Measurements from ENCODE around the gene MAP3K13.
"Not testable (repeated sequence)": the region's sequence is repeated elsewhere in the genome, so short reads cannot be mapped to it uniquely, and the experiment has no call there.

MAP3K13 gene

DNA sequence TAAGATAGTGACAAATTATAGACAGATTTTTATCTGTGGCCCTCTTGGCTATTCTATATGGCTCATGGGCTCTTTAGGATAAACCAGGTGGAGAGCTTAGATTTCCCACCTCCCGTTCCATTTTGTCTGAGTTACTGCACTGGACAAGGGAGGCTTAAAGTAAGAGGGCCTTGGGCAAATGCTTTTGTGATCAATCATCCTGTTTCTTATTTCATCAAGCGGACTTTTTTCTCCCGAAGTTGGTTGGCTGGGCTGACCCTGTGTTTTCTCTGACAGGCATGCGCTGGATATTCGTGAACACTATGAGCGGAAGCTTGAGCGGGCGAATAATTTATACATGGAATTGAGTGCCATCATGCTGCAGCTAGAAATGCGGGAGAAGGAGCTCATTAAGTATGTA, 102.5 kb downstream of the MAP3K13 start:
- H3K27ac ChIP-seq: no peak overlapping the region
- no peaks in the 10 kb centered on the region for H3K9me3 ChIP-seq (ENCODE audit: control insufficient read depth, low read length)
- H3K4me3 ChIP-seq (ENCODE audit: low read depth, low read length): no peak overlapping the region
- no peak overlapping the region for H3K4me2 ChIP-seq (ENCODE audit: low read length)
- no peaks in the 10 kb centered on the region for H3K36me3 ChIP-seq (ENCODE audit: control insufficient read depth, insufficient read depth, low read length)
- no peaks in the 10 kb centered on the region for H3K27me3 ChIP-seq (ENCODE audit: control insufficient read depth, insufficient read depth, low read length)
- TF ChIP-seq, protein P1, sequence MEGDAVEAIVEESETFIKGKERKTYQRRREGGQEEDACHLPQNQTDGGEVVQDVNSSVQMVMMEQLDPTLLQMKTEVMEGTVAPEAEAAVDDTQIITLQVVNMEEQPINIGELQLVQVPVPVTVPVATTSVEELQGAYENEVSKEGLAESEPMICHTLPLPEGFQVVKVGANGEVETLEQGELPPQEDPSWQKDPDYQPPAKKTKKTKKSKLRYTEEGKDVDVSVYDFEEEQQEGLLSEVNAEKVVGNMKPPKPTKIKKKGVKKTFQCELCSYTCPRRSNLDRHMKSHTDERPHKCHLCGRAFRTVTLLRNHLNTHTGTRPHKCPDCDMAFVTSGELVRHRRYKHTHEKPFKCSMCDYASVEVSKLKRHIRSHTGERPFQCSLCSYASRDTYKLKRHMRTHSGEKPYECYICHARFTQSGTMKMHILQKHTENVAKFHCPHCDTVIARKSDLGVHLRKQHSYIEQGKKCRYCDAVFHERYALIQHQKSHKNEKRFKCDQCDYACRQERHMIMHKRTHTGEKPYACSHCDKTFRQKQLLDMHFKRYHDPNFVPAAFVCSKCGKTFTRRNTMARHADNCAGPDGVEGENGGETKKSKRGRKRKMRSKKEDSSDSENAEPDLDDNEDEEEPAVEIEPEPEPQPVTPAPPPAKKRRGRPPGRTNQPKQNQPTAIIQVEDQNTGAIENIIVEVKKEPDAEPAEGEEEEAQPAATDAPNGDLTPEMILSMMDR (IDR thresholded peaks at IDR 0.05): no peak
- H3K4me1 ChIP-seq: no peaks in the 10 kb centered on the region
- no peak overlapping the region for H2AFZ ChIP-seq
- no peaks in the 10 kb centered on the region for H3K79me2 ChIP-seq
- H3K9ac ChIP-seq: no peak overlapping the region

GRCh38 chr3:185466123-185466522, 103.2 kb downstream of the MAP3K13 start:
- H2AFZ ChIP-seq; H3K27ac ChIP-seq; H3K36me3 ChIP-seq (ENCODE audit: control insufficient read depth, insufficient read depth, low read length); H3K27me3 ChIP-seq (ENCODE audit: control insufficient read depth, insufficient read depth, low read length); H3K79me2 ChIP-seq; H3K9ac ChIP-seq; H3K4me1 ChIP-seq; H3K4me3 ChIP-seq (ENCODE audit: low read depth, low read length); H3K4me2 ChIP-seq (ENCODE audit: low read length); H3K9me3 ChIP-seq (ENCODE audit: control insufficient read depth, low read length): not testable (repeated sequence)

DNA sequence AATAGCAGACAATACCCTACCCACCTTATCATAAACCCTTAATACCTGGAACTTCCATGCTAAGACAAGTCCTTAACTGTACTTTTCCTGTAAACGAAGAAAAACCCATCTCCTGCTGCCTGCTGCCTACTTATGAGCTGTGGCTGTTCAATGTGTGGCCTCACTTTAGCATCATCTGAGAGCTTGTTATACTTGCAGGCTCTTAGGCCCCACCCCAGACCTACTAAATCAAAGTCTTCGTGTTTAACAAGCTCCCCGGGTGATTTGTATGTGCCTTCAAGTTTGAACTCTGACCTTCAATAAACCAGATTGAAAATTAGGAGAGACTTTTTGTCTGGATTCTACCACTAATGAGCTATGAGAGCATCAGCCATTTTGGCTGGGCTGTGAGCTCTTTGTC, 106.6 kb downstream of the MAP3K13 start:
- H3K79me2 ChIP-seq: no peaks in the 10 kb centered on the region
- no peak overlapping the region for H3K4me2 ChIP-seq (ENCODE audit: low read length)
- no peak overlapping the region for H3K27ac ChIP-seq
- no peaks in the 10 kb centered on the region for H3K36me3 ChIP-seq (ENCODE audit: control insufficient read depth, insufficient read depth, low read length)
- no peak overlapping the region for H2AFZ ChIP-seq
- H3K4me1 ChIP-seq: no peaks in the 10 kb centered on the region
- no peaks in the 10 kb centered on the region for H3K27me3 ChIP-seq (ENCODE audit: control insufficient read depth, insufficient read depth, low read length)
- H3K9me3 ChIP-seq (ENCODE audit: control insufficient read depth, low read length): no peaks in the 10 kb centered on the region
- H3K4me3 ChIP-seq (ENCODE audit: low read depth, low read length): no peak overlapping the region
- no peak overlapping the region for H3K9ac ChIP-seq
- TF ChIP-seq, protein P1 (IDR thresholded peaks at IDR 0.05): no peak

DNA sequence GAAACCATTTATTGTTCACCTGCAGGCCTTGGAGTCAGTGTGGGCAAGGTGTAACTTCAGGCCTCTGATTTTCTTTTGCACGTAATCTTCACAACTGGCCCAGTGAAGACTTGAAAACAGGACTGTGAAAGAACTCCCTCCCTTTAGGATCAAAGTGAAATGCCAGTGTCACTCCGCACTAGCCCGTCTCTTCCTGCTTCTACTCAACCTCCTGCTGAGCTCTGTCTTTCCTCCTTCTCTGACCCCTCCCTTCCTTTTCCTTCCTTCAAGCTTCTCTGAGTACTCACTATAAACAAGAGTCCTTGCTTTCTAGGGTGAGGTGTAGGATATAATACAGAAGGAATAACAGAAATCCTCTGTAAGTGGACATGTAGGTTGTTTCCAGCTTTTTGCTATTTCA, 107.4 kb downstream of the MAP3K13 start:
- no peak overlapping the region for H3K4me2 ChIP-seq (ENCODE audit: low read length)
- H2AFZ ChIP-seq: no peak overlapping the region
- H3K9ac ChIP-seq: no peak overlapping the region
- TF ChIP-seq, protein P1 (IDR thresholded peaks at IDR 0.05): no peak
- no peak overlapping the region for H3K27ac ChIP-seq
- no peaks in the 10 kb centered on the region for H3K27me3 ChIP-seq (ENCODE audit: control insufficient read depth, insufficient read depth, low read length)
- H3K79me2 ChIP-seq: no peaks in the 10 kb centered on the region
- no peak overlapping the region for H3K4me3 ChIP-seq (ENCODE audit: low read depth, low read length)
- no peaks in the 10 kb centered on the region for H3K36me3 ChIP-seq (ENCODE audit: control insufficient read depth, insufficient read depth, low read length)
- no peaks in the 10 kb centered on the region for H3K4me1 ChIP-seq
- no peaks in the 10 kb centered on the region for H3K9me3 ChIP-seq (ENCODE audit: control insufficient read depth, low read length)

GRCh38 chr3:185473290-185473815, 110.4 kb downstream of the MAP3K13 start:
- no peaks in the 10 kb centered on the region for H3K27me3 ChIP-seq (ENCODE audit: control insufficient read depth, insufficient read depth, low read length)
- no peaks in the 10 kb centered on the region for H3K4me1 ChIP-seq
- no peak overlapping the region for H3K27ac ChIP-seq
- no peak overlapping the region for H3K4me2 ChIP-seq (ENCODE audit: low read length)
- no peak overlapping the region for H3K4me3 ChIP-seq (ENCODE audit: low read depth, low read length)
- no peak overlapping the region for H3K9ac ChIP-seq
- H3K9me3 ChIP-seq (ENCODE audit: control insufficient read depth, low read length): no peaks in the 10 kb centered on the region
- TF ChIP-seq, protein P1 (IDR thresholded peaks at IDR 0.05): no peak
- no peaks in the 10 kb centered on the region for H3K79me2 ChIP-seq
- H3K36me3 ChIP-seq (ENCODE audit: control insufficient read depth, insufficient read depth, low read length): no peaks in the 10 kb centered on the region
- no peak overlapping the region for H2AFZ ChIP-seq

- not testable (repeated sequence) for H3K9me3 ChIP-seq (ENCODE audit: control insufficient read depth, low read length); H3K4me1 ChIP-seq; H2AFZ ChIP-seq; H3K79me2 ChIP-seq; H3K4me3 ChIP-seq (ENCODE audit: low read depth, low read length); H3K9ac ChIP-seq; H3K36me3 ChIP-seq (ENCODE audit: control insufficient read depth, insufficient read depth, low read length); H3K27me3 ChIP-seq (ENCODE audit: control insufficient read depth, insufficient read depth, low read length); H3K27ac ChIP-seq; H3K4me2 ChIP-seq (ENCODE audit: low read length)
Measured at GRCh38 chr3:185474922-185475321, 112.0 kb downstream of the MAP3K13 start.

Measured in parathyroid adenoma (tissue), 2 donors.